GM12873 (cell line): ENCODE results near the gene EXD3.

ENCODE experiments used
- CTCF ChIP-seq: IDR thresholded peaks from 2 replicates; pipeline ENCODE4 v1.5.1; 2012; ENCODE audit warnings: low read depth, mild to moderate bottlenecking, moderate library complexity, low read length, control low read depth; ENCODE audit not compliant: insufficient read depth; ENCODE audit errors: missing control alignments

EXD3 gene

GRCh38 chr9:137300567-137301080 lies 122.3 kb downstream of the EXD3 start:
- TF ChIP-seq CTCF, result no peak

GRCh38 chr9:137299938-137300337 lies 123.0 kb downstream of the EXD3 start:
- TF ChIP-seq CTCF, result no peak

GRCh38 chr9:137299203-137299565 lies 123.8 kb downstream of the EXD3 start:
- no peak for TF ChIP-seq CTCF

- no peak for TF ChIP-seq CTCF
These were observed 124.4 kb downstream of the EXD3 start for GRCh38 chr9:137298401-137299202.

GRCh38 chr9:137297966-137298365 lies 125.0 kb downstream of the EXD3 start:
- no peak for TF ChIP-seq CTCF

GRCh38 chr9:137296670-137297664 lies 126.0 kb downstream of the EXD3 start:
- TF ChIP-seq CTCF, result no peak

- no peak for TF ChIP-seq CTCF
These were observed 126.9 kb downstream of the EXD3 start for GRCh38 chr9:137295849-137296669.
